Putamen (tissue), 1 donor: ENCODE measurements around the gene TRIM8.

Experiments
- DNase-seq: peaks from one replicate; pipeline ENCODE4 v3.0.0-alpha.2; 2016; ENCODE audit warnings: low spot score

The TRIM8 gene

GRCh38 chr10:102633287-102633686 lies 11.0 kb upstream of the TRIM8 start:
- no peak for DNase-seq

GRCh38 chr10:102633848-102634247 lies 10.4 kb upstream of the TRIM8 start:
- no peak for DNase-seq

- no peak for DNase-seq
Observed at GRCh38 chr10:102634686-102635085, 9.6 kb upstream of the TRIM8 start.

- DNase-seq, result no peak
Observed at GRCh38 chr10:102635377-102635776, 8.9 kb upstream of the TRIM8 start.

GRCh38 chr10:102639537-102639936 lies 4.7 kb upstream of the TRIM8 start:
- DNase-seq, result no peak

GRCh38 chr10:102641402-102641801 lies 2.9 kb upstream of the TRIM8 start:
- DNase-seq, result no peak

GRCh38 chr10:102641880-102642735 lies 2.2 kb upstream of the TRIM8 start:
- peak; percentile 99 for DNase-seq

GRCh38 chr10:102642736-102643335 lies 1.4 kb upstream of the TRIM8 start:
- peak; percentile 64 for DNase-seq

- DNase-seq, result peak; percentile 87
Observed at GRCh38 chr10:102643336-102644065, 778 bp upstream of the TRIM8 start.

GRCh38 chr10:102644646-102645387 lies 538 bp downstream of the TRIM8 start:
- peak; percentile 75 for DNase-seq

GRCh38 chr10:102645388-102645740 lies 1.1 kb downstream of the TRIM8 start:
- peak; percentile 88 for DNase-seq

GRCh38 chr10:102645741-102646609 lies 1.7 kb downstream of the TRIM8 start:
- peak; percentile 66 for DNase-seq

GRCh38 chr10:102646610-102647442 lies 2.5 kb downstream of the TRIM8 start:
- peak; percentile 70 for DNase-seq

GRCh38 chr10:102647443-102648268 lies 3.4 kb downstream of the TRIM8 start:
- no peak for DNase-seq

- no peak for DNase-seq
Observed at GRCh38 chr10:102648269-102648888, 4.1 kb downstream of the TRIM8 start.

- peak; percentile 84 for DNase-seq
Observed at GRCh38 chr10:102648889-102649796, 4.9 kb downstream of the TRIM8 start.

GRCh38 chr10:102649797-102650654 lies 5.7 kb downstream of the TRIM8 start:
- no peak for DNase-seq
